ENCODE results near the gene TARS1.

DNA sequence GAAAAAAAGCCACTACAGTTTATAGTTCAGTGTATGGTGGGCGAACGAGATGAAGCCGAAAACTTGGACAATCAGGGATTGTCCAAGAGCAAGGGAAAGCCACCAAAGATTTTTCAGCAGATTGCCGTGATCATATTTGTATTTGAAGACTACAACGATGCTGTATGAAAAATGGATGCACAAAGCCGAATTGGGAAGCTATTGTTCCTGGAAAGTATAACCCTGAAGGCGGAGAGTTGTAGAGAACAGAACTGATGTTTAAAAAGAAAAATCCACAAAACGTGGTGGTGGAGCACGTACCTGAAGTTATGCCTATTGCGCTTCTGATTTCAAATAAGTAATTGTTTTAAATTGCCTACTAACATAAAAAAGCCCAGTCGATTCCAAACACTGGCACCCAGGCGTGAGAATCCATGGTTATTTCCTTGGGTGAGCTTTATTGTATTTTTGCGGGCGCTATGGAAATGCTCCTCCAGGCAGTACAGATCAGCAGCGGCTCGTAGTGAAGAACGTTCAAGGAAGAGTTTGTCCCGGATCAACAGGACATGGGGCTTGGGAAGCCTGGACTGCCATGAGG, 772 bp upstream of the TARS1 start:
- TF ChIP-seq, protein P1, sequence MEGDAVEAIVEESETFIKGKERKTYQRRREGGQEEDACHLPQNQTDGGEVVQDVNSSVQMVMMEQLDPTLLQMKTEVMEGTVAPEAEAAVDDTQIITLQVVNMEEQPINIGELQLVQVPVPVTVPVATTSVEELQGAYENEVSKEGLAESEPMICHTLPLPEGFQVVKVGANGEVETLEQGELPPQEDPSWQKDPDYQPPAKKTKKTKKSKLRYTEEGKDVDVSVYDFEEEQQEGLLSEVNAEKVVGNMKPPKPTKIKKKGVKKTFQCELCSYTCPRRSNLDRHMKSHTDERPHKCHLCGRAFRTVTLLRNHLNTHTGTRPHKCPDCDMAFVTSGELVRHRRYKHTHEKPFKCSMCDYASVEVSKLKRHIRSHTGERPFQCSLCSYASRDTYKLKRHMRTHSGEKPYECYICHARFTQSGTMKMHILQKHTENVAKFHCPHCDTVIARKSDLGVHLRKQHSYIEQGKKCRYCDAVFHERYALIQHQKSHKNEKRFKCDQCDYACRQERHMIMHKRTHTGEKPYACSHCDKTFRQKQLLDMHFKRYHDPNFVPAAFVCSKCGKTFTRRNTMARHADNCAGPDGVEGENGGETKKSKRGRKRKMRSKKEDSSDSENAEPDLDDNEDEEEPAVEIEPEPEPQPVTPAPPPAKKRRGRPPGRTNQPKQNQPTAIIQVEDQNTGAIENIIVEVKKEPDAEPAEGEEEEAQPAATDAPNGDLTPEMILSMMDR (IDR thresholded peaks at IDR 0.05), result no peak
- TF ChIP-seq POLR2A (IDR thresholded peaks at IDR 0.05) (peak in 1 of 4 donors; percentile 35), POLR2AphosphoS5 (IDR thresholded peaks at IDR 0.05) (no peak), EP300 (IDR thresholded peaks at IDR 0.05) (no peak)
